K562 (cell line): ENCODE results near the gene C21orf58. TPM values are rescaled to one million over a fixed set of nuclear protein-coding genes. Genes with fewer than 3 reads are reported as not detected.

Source experiments
- ATAC-seq: fragments of 200-7000 bp; cut with Tn5 transposase; 3 replicates; pipeline ENCODE4 v1.9.1; 2020; ENCODE audit warnings: moderate library complexity
- BruUV-seq: library from RNA; stranded (reverse); fragments of 400-500 nt; replicated peaks from 2 replicates; lab custom pipeline; 2021; lab: Mats Ljungman, UMichigan
- CTCF ChIA-PET: fragments of 300-600 bp; formaldehyde crosslinking; extraction: SDS; loops from one replicate; lab custom pipeline; 2021; ENCODE audit warnings: low intra/inter-chr PET ratio; lab: Yijun Ruan, JAX
- POLR2A ChIA-PET: fragments of 300-600, 350-650 bp; sonication (Branson Sonifier 250); formaldehyde crosslinking; extraction: SDS; loops from one replicate; lab custom pipeline; 2021; ENCODE audit warnings: antibody characterized with exemption, inconsistent platforms; lab: Yijun Ruan, JAX
- DNase-seq, 4 experiments: peaks; one replicate each; pipeline versions ENCODE4 v3.0.0 to v3.0.0-alpha.2; 2011 to 2018; ENCODE audit warnings: low spot score in 3 of 4, mixed read lengths in 3 of 4; ENCODE audit errors: extremely low read depth in 1 of 4
- FAIRE-seq: peaks from 2 replicates; lab custom pipeline; 2011; peaks lifted over from hg19 to GRCh38; lab: Jason Lieb, UNC
- H2AFZ ChIP-seq: 2 replicates; pipeline ENCODE4 v1.6.0; 2011; ENCODE audit warnings: low read depth, low read length, control low read depth, inconsistent platforms
- H3K27ac ChIP-seq: fragments of 200-600 bp; 3 replicates; pipeline ENCODE4 v1.8.0; 2011; ENCODE audit warnings: low read depth, mild to moderate bottlenecking, control low read depth, inconsistent platforms, low read length, moderate library complexity, mixed read lengths; ENCODE audit errors: extremely low read depth
- H3K27me3 ChIP-seq, 2 experiments: fragments of 300-600 bp in 1 of 2; 2 replicates in 1 of 2; 3 replicates in 1 of 2; pipeline versions ENCODE4 v1.6.0 to v1.8.0; 2011; ENCODE audit warnings: inconsistent platforms in 2 of 2, low read length in 2 of 2, mild to moderate bottlenecking in 1 of 2, mixed read lengths in 1 of 2, moderate library complexity in 1 of 2; ENCODE audit not compliant: control insufficient read depth in 2 of 2, insufficient read depth in 2 of 2
- H3K36me3 ChIP-seq: fragments of 300-600 bp; 3 replicates; pipeline ENCODE4 v1.8.0; 2011; ENCODE audit warnings: mild to moderate bottlenecking, low read length, inconsistent platforms; ENCODE audit not compliant: control insufficient read depth, insufficient read depth
- H3K4me1 ChIP-seq, 2 experiments: fragments of 200-600 bp in 1 of 2; replicated peaks in 1 of 2; 2 replicates in 1 of 2; 3 replicates in 1 of 2; pipeline versions ENCODE4 v1.5.1 to v1.8.0; 2011; ENCODE audit warnings: inconsistent platforms in 2 of 2, low read length in 2 of 2, mild to moderate bottlenecking in 1 of 2, mixed read lengths in 1 of 2, moderate library complexity in 1 of 2; ENCODE audit not compliant: control insufficient read depth in 2 of 2, insufficient read depth in 2 of 2
- H3K4me2 ChIP-seq: 2 replicates; pipeline ENCODE4 v1.6.1; 2011; ENCODE audit warnings: low read length, control low read depth, inconsistent platforms, mixed read lengths; ENCODE audit not compliant: insufficient read depth
- H3K4me3 ChIP-seq: fragments of 200-600 bp; sonication (generic), shearing (Covaris generic); 2 replicates; pipeline ENCODE4 v1.5.1; 2016; ENCODE audit warnings: control low read depth, inconsistent platforms
- H3K79me2 ChIP-seq: fragments of 200-600 bp; 3 replicates; pipeline ENCODE4 v1.8.0; 2011; ENCODE audit warnings: low read length, inconsistent platforms; ENCODE audit not compliant: control insufficient read depth, insufficient read depth
- H3K9ac ChIP-seq, 2 experiments: 2 replicates each; pipeline versions ENCODE4 v1.6.0 to v1.6.1; 2011; ENCODE audit warnings: low read depth in 2 of 2, low read length in 2 of 2, control low read depth in 1 of 2, inconsistent platforms in 1 of 2, mild to moderate bottlenecking in 1 of 2, mixed read lengths in 1 of 2; ENCODE audit not compliant: insufficient read depth in 1 of 2
- H3K9me1 ChIP-seq: one replicate; pipeline ENCODE4 v1.6.0; 2011; ENCODE audit warnings: inconsistent platforms, mild to moderate bottlenecking, low read length, moderate library complexity; ENCODE audit not compliant: control insufficient read depth, insufficient read depth
- H3K9me3 ChIP-seq: replicated peaks from 2 replicates; pipeline ENCODE4 v1.5.1; 2011; ENCODE audit warnings: low read depth, low read length, inconsistent platforms; ENCODE audit not compliant: control insufficient read depth, insufficient read depth
- H4K20me1 ChIP-seq: replicated peaks from 2 replicates; pipeline ENCODE4 v1.6.1; 2011; ENCODE audit warnings: low read length, inconsistent platforms, mixed read lengths; ENCODE audit not compliant: control insufficient read depth, insufficient read depth
- CBX3 ChIP-seq, 2 experiments: IDR thresholded peaks; 1 replicate in 1 of 2; 2 replicates in 1 of 2; pipeline ENCODE4 v1.6.1; 2012; ENCODE audit warnings: inconsistent platforms in 2 of 2, low read length in 2 of 2, borderline replicate concordance in 1 of 2, control low read depth in 1 of 2
- NFIC ChIP-seq: fragments of 450-650 bp; IDR thresholded peaks from 2 replicates; pipeline ENCODE4 v1.6.1; 2017; ENCODE audit warnings: mild to moderate bottlenecking, inconsistent platforms
- SP1 ChIP-seq: sonication (generic); formaldehyde crosslinking; IDR thresholded peaks from 2 replicates; pipeline ENCODE4 v1.8.1; 2022; ENCODE audit warnings: mild to moderate bottlenecking, missing genetic modification reagents
- TFE3 ChIP-seq: fragments of 450-650 bp; formaldehyde crosslinking; IDR thresholded peaks from 2 replicates; pipeline ENCODE4 v1.4.0; 2020; ENCODE audit warnings: mild to moderate bottlenecking, mixed read lengths
- TRIM24 ChIP-seq, 2 experiments: fragments of 450-650 bp; IDR thresholded peaks; 2 replicates each; pipeline ENCODE4 v1.6.1; 2016
- TRIM28 ChIP-seq: fragments of 450-650 bp; IDR thresholded peaks from 2 replicates; pipeline ENCODE4 v1.6.1; 2017
- USF1 ChIP-seq: sonication (generic); formaldehyde crosslinking; IDR thresholded peaks from 2 replicates; pipeline ENCODE4 v1.9.0; 2022; ENCODE audit warnings: mild to moderate bottlenecking, missing genetic modification reagents
- ZNF280A ChIP-seq: fragments of 450-650 bp; IDR thresholded peaks from 2 replicates; pipeline ENCODE4 v1.6.1; 2018; ENCODE audit warnings: mild to moderate bottlenecking, low read depth; ENCODE audit not compliant: partially characterized antibody
- ZNF445 ChIP-seq: fragments of 250-450 bp; sonication (Bioruptor Pico); IDR thresholded peaks from 2 replicates; pipeline ENCODE4 v1.4.0; 2020; ENCODE audit warnings: low read depth, mild to moderate bottlenecking, moderate library complexity
- WGBS: fragments of 100-300 bp; shearing (Covaris generic); methylation state at CpG from one replicate; pipeline ENCODE4 v1.1.6; 2016; ENCODE audit warnings: low coverage, mixed read lengths; ENCODE audit not compliant: insufficient coverage; ENCODE audit errors: missing lambda C conversion rate; 5-methylcytosine and 5-hydroxymethylcytosine counted together
- in situ Hi-C: fragments of 300-500 bp; cut with MboI; formaldehyde crosslinking; loops from 4 replicates; pipeline ENCODE4 v1.15.0; 2018; ENCODE audit warnings: inconsistent platforms, mixed read lengths
- intact Hi-C: fragments of 100-400 bp; cut with micrococcal nuclease; formaldehyde crosslinking; loops from 2 replicates; pipeline ENCODE4 v1.14.2; 2022
- polyA plus RNA-seq, 8 experiments: library from polyadenylated mRNA; depleted of rRNA in 4 of 8; stranded (reverse) in 5 of 8; unstranded in 3 of 8; fragments of >200 nt; fragmentation: Nextera tagmentation in 2 of 8; fragmentation: Illumina TruSeq in 1 of 8; extraction: Ambion mirVana in 2 of 8; extraction: Trizol in 1 of 8; gene quantifications; 2 replicates each; pipeline versions ENCODE4 v1.2.1 to v1.2.3, GENCODE V29; 2011 to 2014; ENCODE audit warnings: inconsistent platforms in 1 of 8, missing spikeins in 1 of 8
- total RNA-seq, 7 experiments: library from RNA; depleted of rRNA in 6 of 7; stranded (reverse); fragments of >200 nt in 6 of 7; fragmentation: Illumina TruSeq in 2 of 7; extraction: Trizol in 2 of 7; gene quantifications; 2 replicates each; pipeline versions ENCODE4 v1.2.1 to v1.2.3, GENCODE V29; 2011 to 2021; ENCODE audit warnings: low replicate concordance in 1 of 7

The C21orf58 gene
- total and polyA plus RNA-seq, 9 of the 15 experiments (the other 6 are each of a cell fraction or from before 2014, with no cell fraction given), result 1.2 to 30.5 (median 12.4) TPM

GRCh38 chr21:46284077-46284644 lies 39.5 kb downstream of the C21orf58 start:
- peak overlapping the region; percentile 63 for H3K4me2 ChIP-seq
- peaks cover 3% of the 10 kb centered on the region for H3K9me1 ChIP-seq
- H3K9me3 ChIP-seq, result peaks cover 11% of the 10 kb centered on the region; the same call in 1 of the 2 replicates
- CTCF ChIA-PET, result no interaction called here
- POLR2A ChIA-PET, result interaction anchor here (1.0 to 2.5 kb wide), 5 partner anchors 8 to 41 kb away, joined by 3 to 6 read pairs (median 3); no protein-coding TSS in a partner anchor
- no peak overlapping the region for H3K27ac ChIP-seq
- no peaks in the 10 kb centered on the region for H3K27me3 ChIP-seq
- H2AFZ ChIP-seq, result no peak overlapping the region
- TF ChIP-seq TRIM28 (peak; percentile 71; the same call in 1 of the 2 replicates), NFIC (0 out of 2 replicates have a peak, but pooled peaks have one; percentile 9), CBX3 (IDR thresholded peaks at IDR 0.05; ENCODE audit: borderline replicate concordance in 1 of 2, low read length in 2 of 2) (peak in 1 of 2 experiments; percentile 82; a peak in 2 of 3 replicates), ZNF280A (peak; percentile 92), USF1 (CRISPR knock-in tag) (no peak), ZNF445 (CRISPR knock-in tag) (peak; percentile 70; the same call in 1 of the 2 replicates), SP1 (CRISPR knock-in tag) (0 out of 2 replicates have a peak, but pooled peaks have one; percentile 24), TFE3 (CRISPR knock-in tag) (no peak), TRIM24 (IDR thresholded peaks at IDR 0.05) (peak; percentile 39 to 42; a peak in 1 of 4 replicates)
- FAIRE-seq, result no peak
- 89% methylated on average over 14 of the region's 15 CpGs for WGBS
- H3K4me1 ChIP-seq, result peaks cover 18 to 23% of the 10 kb centered on the region in 2 experiments
- 0 out of 4 replicates have a peak overlapping the region, but pooled peaks of 1 of the 2 experiments have one; percentile 7 for H3K9ac ChIP-seq
- peaks cover 58% of the 10 kb centered on the region for H3K36me3 ChIP-seq
- DNase-seq, result no peak
- no TSS peak for BruUV-seq
- H3K79me2 ChIP-seq, result peaks cover 76% of the 10 kb centered on the region
- no peak for ATAC-seq
- intact Hi-C loops (loop anchor here (10.0 kb wide), 1 partner anchor 139 kb away; no protein-coding TSS in a partner anchor), in situ Hi-C loops (no loop called here)
- 0 out of 2 replicates have a peak, but pooled peaks cover 2% of the 10 kb centered on the region for H4K20me1 ChIP-seq
- peak overlapping the region; percentile 74; the same call in 1 of the 2 replicates for H3K4me3 ChIP-seq
